H1 (cell line): ENCODE results near the gene VAMP4. TPM values are rescaled to one million over a fixed set of nuclear protein-coding genes. Genes with fewer than 3 reads are reported as not detected.

Source experiments
- polyA plus RNA-seq, 7 experiments: library from polyadenylated mRNA; depleted of rRNA in 3 of 7; stranded (reverse) in 5 of 7; unstranded in 2 of 7; fragments of >200 nt in 5 of 7; fragments of 200-250 nt in 2 of 7; gene quantifications; 1 replicate in 5 of 7; 2 replicates in 1 of 7; 4 replicates in 1 of 7; pipeline versions ENCODE4 v1.2.1 to v1.2.3, GENCODE V29; 2011 to 2013; ENCODE audit warnings: missing spikeins in 2 of 7, mixed read lengths in 2 of 7
- total RNA-seq: library from RNA; stranded (reverse); fragmentation: NEBNext Ultra II Directional; extraction: Animal tissue kit (Norgen Biotek cat#: 25700); gene quantifications from 2 replicates; pipeline ENCODE4 v1.2.1, GENCODE V29; 2021
- TF ChIP-seq, protein P1 (sequence below): fragments of 300-600 bp; sonication (generic); IDR thresholded peaks from 2 replicates; pipeline ENCODE4 v1.7.1; 2012; ENCODE audit warnings: low read length, moderate library complexity, mild to moderate bottlenecking, inconsistent platforms; ENCODE audit not compliant: insufficient replicate concordance

Gene VAMP4
- total and polyA plus RNA-seq, 2 of the 8 experiments (the other 6 are each of a cell fraction or from before 2014, with no cell fraction given): 1.6 to 13.9 TPM

DNA sequence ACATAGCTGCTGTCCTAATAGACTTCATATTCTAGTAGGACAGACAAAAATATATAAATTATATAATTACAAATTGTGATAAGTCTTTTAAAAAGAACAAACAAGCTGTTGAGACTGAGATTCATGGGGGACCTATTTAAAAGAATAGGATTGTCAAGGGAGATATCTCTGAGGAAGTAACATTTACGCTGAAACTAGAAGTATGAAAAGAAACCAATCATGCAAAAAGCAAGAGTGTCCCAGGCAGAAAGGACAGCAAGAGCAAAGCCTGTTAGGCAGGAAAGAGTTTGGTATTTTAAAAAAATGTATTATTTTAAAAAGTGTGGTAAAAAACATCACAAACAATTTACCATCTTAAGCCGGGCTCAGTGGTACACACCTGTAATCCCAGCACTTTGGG is 30.4 kb upstream of the VAMP4 start (continued):
- TF ChIP-seq, protein P1, sequence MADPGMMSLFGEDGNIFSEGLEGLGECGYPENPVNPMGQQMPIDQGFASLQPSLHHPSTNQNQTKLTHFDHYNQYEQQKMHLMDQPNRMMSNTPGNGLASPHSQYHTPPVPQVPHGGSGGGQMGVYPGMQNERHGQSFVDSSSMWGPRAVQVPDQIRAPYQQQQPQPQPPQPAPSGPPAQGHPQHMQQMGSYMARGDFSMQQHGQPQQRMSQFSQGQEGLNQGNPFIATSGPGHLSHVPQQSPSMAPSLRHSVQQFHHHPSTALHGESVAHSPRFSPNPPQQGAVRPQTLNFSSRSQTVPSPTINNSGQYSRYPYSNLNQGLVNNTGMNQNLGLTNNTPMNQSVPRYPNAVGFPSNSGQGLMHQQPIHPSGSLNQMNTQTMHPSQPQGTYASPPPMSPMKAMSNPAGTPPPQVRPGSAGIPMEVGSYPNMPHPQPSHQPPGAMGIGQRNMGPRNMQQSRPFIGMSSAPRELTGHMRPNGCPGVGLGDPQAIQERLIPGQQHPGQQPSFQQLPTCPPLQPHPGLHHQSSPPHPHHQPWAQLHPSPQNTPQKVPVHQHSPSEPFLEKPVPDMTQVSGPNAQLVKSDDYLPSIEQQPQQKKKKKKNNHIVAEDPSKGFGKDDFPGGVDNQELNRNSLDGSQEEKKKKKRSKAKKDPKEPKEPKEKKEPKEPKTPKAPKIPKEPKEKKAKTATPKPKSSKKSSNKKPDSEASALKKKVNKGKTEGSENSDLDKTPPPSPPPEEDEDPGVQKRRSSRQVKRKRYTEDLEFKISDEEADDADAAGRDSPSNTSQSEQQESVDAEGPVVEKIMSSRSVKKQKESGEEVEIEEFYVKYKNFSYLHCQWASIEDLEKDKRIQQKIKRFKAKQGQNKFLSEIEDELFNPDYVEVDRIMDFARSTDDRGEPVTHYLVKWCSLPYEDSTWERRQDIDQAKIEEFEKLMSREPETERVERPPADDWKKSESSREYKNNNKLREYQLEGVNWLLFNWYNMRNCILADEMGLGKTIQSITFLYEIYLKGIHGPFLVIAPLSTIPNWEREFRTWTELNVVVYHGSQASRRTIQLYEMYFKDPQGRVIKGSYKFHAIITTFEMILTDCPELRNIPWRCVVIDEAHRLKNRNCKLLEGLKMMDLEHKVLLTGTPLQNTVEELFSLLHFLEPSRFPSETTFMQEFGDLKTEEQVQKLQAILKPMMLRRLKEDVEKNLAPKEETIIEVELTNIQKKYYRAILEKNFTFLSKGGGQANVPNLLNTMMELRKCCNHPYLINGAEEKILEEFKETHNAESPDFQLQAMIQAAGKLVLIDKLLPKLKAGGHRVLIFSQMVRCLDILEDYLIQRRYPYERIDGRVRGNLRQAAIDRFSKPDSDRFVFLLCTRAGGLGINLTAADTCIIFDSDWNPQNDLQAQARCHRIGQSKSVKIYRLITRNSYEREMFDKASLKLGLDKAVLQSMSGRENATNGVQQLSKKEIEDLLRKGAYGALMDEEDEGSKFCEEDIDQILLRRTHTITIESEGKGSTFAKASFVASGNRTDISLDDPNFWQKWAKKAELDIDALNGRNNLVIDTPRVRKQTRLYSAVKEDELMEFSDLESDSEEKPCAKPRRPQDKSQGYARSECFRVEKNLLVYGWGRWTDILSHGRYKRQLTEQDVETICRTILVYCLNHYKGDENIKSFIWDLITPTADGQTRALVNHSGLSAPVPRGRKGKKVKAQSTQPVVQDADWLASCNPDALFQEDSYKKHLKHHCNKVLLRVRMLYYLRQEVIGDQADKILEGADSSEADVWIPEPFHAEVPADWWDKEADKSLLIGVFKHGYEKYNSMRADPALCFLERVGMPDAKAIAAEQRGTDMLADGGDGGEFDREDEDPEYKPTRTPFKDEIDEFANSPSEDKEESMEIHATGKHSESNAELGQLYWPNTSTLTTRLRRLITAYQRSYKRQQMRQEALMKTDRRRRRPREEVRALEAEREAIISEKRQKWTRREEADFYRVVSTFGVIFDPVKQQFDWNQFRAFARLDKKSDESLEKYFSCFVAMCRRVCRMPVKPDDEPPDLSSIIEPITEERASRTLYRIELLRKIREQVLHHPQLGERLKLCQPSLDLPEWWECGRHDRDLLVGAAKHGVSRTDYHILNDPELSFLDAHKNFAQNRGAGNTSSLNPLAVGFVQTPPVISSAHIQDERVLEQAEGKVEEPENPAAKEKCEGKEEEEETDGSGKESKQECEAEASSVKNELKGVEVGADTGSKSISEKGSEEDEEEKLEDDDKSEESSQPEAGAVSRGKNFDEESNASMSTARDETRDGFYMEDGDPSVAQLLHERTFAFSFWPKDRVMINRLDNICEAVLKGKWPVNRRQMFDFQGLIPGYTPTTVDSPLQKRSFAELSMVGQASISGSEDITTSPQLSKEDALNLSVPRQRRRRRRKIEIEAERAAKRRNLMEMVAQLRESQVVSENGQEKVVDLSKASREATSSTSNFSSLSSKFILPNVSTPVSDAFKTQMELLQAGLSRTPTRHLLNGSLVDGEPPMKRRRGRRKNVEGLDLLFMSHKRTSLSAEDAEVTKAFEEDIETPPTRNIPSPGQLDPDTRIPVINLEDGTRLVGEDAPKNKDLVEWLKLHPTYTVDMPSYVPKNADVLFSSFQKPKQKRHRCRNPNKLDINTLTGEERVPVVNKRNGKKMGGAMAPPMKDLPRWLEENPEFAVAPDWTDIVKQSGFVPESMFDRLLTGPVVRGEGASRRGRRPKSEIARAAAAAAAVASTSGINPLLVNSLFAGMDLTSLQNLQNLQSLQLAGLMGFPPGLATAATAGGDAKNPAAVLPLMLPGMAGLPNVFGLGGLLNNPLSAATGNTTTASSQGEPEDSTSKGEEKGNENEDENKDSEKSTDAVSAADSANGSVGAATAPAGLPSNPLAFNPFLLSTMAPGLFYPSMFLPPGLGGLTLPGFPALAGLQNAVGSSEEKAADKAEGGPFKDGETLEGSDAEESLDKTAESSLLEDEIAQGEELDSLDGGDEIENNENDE: no peak
- TF ChIP-seq, all 59 proteins: peak for 0
